ENCODE measurements around the gene ART5. TPM values are rescaled to one million over a fixed set of nuclear protein-coding genes. Genes with fewer than 3 reads are reported as not detected.

Gene ART5
- total RNA-seq, 1 experiment from 2014 or later: 1.1 TPM

DNA sequence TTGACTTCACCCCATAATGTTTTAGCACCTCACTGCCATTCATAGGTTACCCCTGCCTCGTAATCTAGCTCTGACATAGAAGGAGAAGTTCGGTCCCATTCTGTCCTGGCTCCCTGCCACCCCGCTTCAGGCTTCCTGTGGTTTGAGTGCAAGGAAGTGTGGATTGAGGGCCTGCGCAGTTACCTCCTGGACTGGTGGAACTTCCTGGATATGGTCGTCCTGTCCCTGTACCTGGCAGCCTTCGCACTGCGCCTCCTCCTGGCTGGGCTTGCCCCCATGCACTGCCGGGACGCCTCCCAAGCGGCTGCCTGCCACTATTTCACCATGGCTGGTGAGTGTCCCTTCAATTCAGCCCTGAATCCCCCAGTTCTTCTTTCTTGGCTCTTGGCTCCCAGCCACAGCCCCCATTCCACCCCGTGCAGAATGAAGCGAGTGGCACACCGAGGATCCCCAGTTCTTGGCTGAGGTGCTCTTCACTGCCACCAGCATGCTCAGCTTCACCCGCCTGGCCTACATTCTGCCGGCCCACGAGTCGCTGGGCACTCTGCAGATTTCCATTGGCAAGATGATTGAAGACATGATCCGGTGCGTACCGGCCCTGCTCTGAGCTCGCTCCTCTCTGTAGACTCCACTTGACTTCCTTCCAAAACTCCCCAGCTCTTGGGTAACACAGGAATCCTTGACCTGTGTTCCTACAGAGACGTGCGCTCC, 15.4 kb downstream of the ART5 start:
- H3K27me3 Mint-ChIP-seq (ENCODE audit: insufficient read depth, unreplicated experiment): no peaks in the 10 kb centered on the region
- no TSS peak for BruUV-seq (replicated peaks)
- no peaks in the 10 kb centered on the region for H3K9me3 Mint-ChIP-seq (ENCODE audit: unreplicated experiment)
- no peak overlapping the region for H3K4me3 ChIP-seq (ENCODE audit: low read depth, low read length)
- no peaks in the 10 kb centered on the region for H3K4me1 Mint-ChIP-seq (ENCODE audit: low read depth, unreplicated experiment)
- ChIA-PET POLR2A (no interaction called here), CTCF (no interaction called here)
- no peak overlapping the region for H3K27ac Mint-ChIP-seq (ENCODE audit: unreplicated experiment)
- no peak overlapping the region for H3K4me3 Mint-ChIP-seq (ENCODE audit: unreplicated experiment)
- no peaks in the 10 kb centered on the region for H3K36me3 ChIP-seq (ENCODE audit: control insufficient read depth, insufficient read depth, low read length)
- no peaks in the 10 kb centered on the region for H3K27me3 ChIP-seq (replicated peaks; ENCODE audit: control insufficient read depth, insufficient read depth, low read length)
- peaks cover 5% of the 10 kb centered on the region; the same call in 1 of the 2 replicates for H3K4me1 ChIP-seq
- peaks cover 4% of the 10 kb centered on the region for H3K36me3 Mint-ChIP-seq (ENCODE audit: insufficient read depth, unreplicated experiment)
- DNase-seq: peak in 1 of 2 experiments; percentile 22
- TF ChIP-seq, protein P1, sequence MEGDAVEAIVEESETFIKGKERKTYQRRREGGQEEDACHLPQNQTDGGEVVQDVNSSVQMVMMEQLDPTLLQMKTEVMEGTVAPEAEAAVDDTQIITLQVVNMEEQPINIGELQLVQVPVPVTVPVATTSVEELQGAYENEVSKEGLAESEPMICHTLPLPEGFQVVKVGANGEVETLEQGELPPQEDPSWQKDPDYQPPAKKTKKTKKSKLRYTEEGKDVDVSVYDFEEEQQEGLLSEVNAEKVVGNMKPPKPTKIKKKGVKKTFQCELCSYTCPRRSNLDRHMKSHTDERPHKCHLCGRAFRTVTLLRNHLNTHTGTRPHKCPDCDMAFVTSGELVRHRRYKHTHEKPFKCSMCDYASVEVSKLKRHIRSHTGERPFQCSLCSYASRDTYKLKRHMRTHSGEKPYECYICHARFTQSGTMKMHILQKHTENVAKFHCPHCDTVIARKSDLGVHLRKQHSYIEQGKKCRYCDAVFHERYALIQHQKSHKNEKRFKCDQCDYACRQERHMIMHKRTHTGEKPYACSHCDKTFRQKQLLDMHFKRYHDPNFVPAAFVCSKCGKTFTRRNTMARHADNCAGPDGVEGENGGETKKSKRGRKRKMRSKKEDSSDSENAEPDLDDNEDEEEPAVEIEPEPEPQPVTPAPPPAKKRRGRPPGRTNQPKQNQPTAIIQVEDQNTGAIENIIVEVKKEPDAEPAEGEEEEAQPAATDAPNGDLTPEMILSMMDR (IDR thresholded peaks at IDR 0.05; ENCODE audit: insufficient read depth in 1 of 2, low read depth in 1 of 2, low read length in 1 of 2, severe bottlenecking in 1 of 2, unreplicated experiment in 1 of 2): no peak
- no peaks in the 10 kb centered on the region for H3K9me3 ChIP-seq
- intact Hi-C loops (cut with micrococcal nuclease; ENCODE audit: unreplicated experiment): no loop called here

DNA sequence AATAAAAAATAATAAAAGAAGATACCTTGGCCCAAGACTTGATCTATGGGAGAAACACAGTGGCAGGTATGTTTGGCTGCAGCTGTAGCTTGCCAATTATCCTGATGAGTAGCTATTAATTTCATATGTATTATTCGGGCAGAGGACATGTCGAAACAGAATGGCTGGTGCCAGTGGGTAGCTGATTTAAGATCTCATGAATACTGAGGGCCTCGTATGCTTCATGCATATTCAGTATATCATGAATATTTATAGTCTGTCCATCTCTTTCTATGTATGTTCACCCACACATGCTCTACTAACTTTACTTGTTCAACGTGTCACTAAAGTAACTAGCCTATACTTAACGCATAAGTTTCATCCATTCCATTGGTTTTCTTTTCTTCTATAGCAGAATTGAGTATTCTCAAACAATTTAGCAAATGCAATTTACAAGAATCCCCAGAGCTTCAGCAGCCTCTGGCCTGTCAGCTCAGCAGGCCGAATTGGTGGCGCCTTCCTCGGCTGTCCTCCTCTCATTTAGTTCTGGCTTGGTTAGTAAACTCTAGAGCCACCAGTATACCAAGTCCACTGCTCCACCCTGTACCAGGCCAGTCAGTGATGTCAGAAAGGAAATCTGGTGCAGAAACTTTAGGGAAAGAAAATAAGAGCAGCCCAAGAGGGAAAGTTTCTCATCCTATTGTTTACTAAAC, 17.9 kb downstream of the ART5 start:
- CTCF ChIA-PET: no interaction called here
- TF ChIP-seq, protein P1 (IDR thresholded peaks at IDR 0.05; ENCODE audit: insufficient read depth in 1 of 2, low read depth in 1 of 2, low read length in 1 of 2, severe bottlenecking in 1 of 2, unreplicated experiment in 1 of 2): no peak

DNA sequence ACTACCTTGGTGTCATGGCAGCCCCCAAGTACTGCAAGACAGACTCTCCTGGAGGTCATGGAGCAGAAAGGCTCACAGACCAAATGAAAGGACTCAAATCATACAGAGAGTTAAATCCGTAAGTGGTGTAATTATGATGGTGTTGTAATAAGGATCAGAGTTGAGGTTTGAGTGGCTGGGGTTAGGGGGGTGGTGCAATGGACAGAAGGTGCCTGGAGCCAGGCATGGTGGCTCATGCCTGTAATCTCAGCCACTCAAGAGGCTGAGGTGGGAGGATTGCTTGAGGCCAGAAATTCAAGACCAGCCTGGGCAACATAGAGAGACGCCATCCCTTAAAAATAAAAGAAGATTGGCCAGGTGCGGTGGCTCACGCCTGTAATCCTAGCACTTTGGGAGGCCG, 18.7 kb downstream of the ART5 start:
- no peaks in the 10 kb centered on the region for H3K9me3 Mint-ChIP-seq (ENCODE audit: unreplicated experiment)
- H3K36me3 Mint-ChIP-seq (ENCODE audit: insufficient read depth, unreplicated experiment): no peaks in the 10 kb centered on the region
- ChIA-PET CTCF (no interaction called here), POLR2A (no interaction called here)
- Histone ChIP-seq H3K27me3 (replicated peaks; ENCODE audit: control insufficient read depth, insufficient read depth, low read length) (no peaks in the 10 kb centered on the region), H3K4me3 (ENCODE audit: low read depth, low read length) (no peak overlapping the region), H3K9me3 (no peaks in the 10 kb centered on the region), H3K4me1 (peaks cover 6% of the 10 kb centered on the region), H3K36me3 (ENCODE audit: control insufficient read depth, insufficient read depth, low read length) (no peaks in the 10 kb centered on the region)
- H3K27me3 Mint-ChIP-seq (ENCODE audit: insufficient read depth, unreplicated experiment): no peaks in the 10 kb centered on the region
- DNase-seq: no peak
- TF ChIP-seq, protein P1 (IDR thresholded peaks at IDR 0.05; ENCODE audit: insufficient read depth in 1 of 2, low read depth in 1 of 2, low read length in 1 of 2, severe bottlenecking in 1 of 2, unreplicated experiment in 1 of 2): no peak
- H3K4me3 Mint-ChIP-seq (ENCODE audit: unreplicated experiment): no peak overlapping the region
- peaks cover under 1% of the 10 kb centered on the region for H3K4me1 Mint-ChIP-seq (ENCODE audit: low read depth, unreplicated experiment)
- intact Hi-C loops (cut with micrococcal nuclease; ENCODE audit: unreplicated experiment): no loop called here
- no TSS peak for BruUV-seq (replicated peaks)
- no peak overlapping the region for H3K27ac Mint-ChIP-seq (ENCODE audit: unreplicated experiment)

More for the DNA sequence above, 17.9 kb downstream of the ART5 start:
- Histone ChIP-seq H3K9me3 (no peaks in the 10 kb centered on the region), H3K4me1 (peaks cover 5% of the 10 kb centered on the region; the same call in 1 of the 2 replicates), H3K27me3 (replicated peaks; ENCODE audit: control insufficient read depth, insufficient read depth, low read length) (no peaks in the 10 kb centered on the region), H3K4me3 (ENCODE audit: low read depth, low read length) (no peak overlapping the region), H3K36me3 (ENCODE audit: control insufficient read depth, insufficient read depth, low read length) (no peaks in the 10 kb centered on the region)
- DNase-seq: peak in 1 of 2 experiments; percentile 5
- Mint-ChIP-seq H3K4me3 (ENCODE audit: unreplicated experiment) (no peak overlapping the region), H3K9me3 (ENCODE audit: unreplicated experiment) (no peaks in the 10 kb centered on the region), H3K36me3 (ENCODE audit: insufficient read depth, unreplicated experiment) (peaks cover 2% of the 10 kb centered on the region), H3K27ac (ENCODE audit: unreplicated experiment) (no peak overlapping the region), H3K4me1 (ENCODE audit: low read depth, unreplicated experiment) (no peaks in the 10 kb centered on the region), H3K27me3 (ENCODE audit: insufficient read depth, unreplicated experiment) (no peaks in the 10 kb centered on the region)
- no TSS peak for BruUV-seq (replicated peaks)
- POLR2A ChIA-PET: no interaction called here
- intact Hi-C loops (cut with micrococcal nuclease; ENCODE audit: unreplicated experiment): no loop called here
